H9 (cell line): Measurements from ENCODE around the gene PKN1. TPM values are rescaled to one million over a fixed set of nuclear protein-coding genes. Genes with fewer than 3 reads are reported as not detected.

Source experiments
- DNase-seq: peaks from one replicate; pipeline ENCODE4 v3.0.0-alpha.2; 2017
- H2AFZ ChIP-seq: one replicate; pipeline ENCODE4 v1.6.1; 2013; ENCODE audit warnings: mild to moderate bottlenecking, low read length, control low read depth, moderate library complexity
- H2AK5ac ChIP-seq: 2 replicates; pipeline ENCODE4 v1.6.1; 2013; ENCODE audit warnings: low read length, control low read depth, mixed read lengths; ENCODE audit not compliant: insufficient read length
- H2BK120ac ChIP-seq: one replicate; pipeline ENCODE4 v1.6.1; 2013; ENCODE audit warnings: low read depth, mild to moderate bottlenecking, low read length, control low read depth, inconsistent platforms; ENCODE audit not compliant: poor library complexity, severe bottlenecking
- H2BK12ac ChIP-seq: 2 replicates; pipeline ENCODE4 v1.6.1; 2013; ENCODE audit warnings: low read length, control low read depth, mixed read lengths, low read depth; ENCODE audit not compliant: insufficient read length
- H2BK15ac ChIP-seq: 2 replicates; pipeline ENCODE4 v1.6.1; 2013; ENCODE audit warnings: low read depth, low read length, control low read depth
- H2BK20ac ChIP-seq: one replicate; pipeline ENCODE4 v1.6.1; 2013; ENCODE audit warnings: low read depth, mild to moderate bottlenecking, low read length, control low read depth, inconsistent platforms; ENCODE audit not compliant: poor library complexity, severe bottlenecking
- H2BK5ac ChIP-seq: 2 replicates; pipeline ENCODE4 v1.6.1; 2013; ENCODE audit warnings: low read length, control low read depth, mixed read lengths; ENCODE audit not compliant: insufficient read length
- H3K14ac ChIP-seq: 2 replicates; pipeline ENCODE4 v1.6.1; 2013; ENCODE audit warnings: low read length, control low read depth; ENCODE audit not compliant: insufficient read depth
- H3K18ac ChIP-seq: 2 replicates; pipeline ENCODE4 v1.6.1; 2013; ENCODE audit warnings: low read depth, mild to moderate bottlenecking, mixed read lengths, low read length, control low read depth; ENCODE audit not compliant: insufficient read length
- H3K23ac ChIP-seq: 2 replicates; pipeline ENCODE4 v1.6.1; 2013; ENCODE audit warnings: low read length, control low read depth, mixed read lengths, low read depth; ENCODE audit not compliant: insufficient read length
- H3K23me2 ChIP-seq: 2 replicates; pipeline ENCODE4 v1.6.1; 2013; ENCODE audit warnings: low read depth, mild to moderate bottlenecking, mixed read lengths, low read length, control low read depth; ENCODE audit not compliant: insufficient read length, poor library complexity, severe bottlenecking
- H3K27ac ChIP-seq: 2 replicates; pipeline ENCODE4 v1.5.1; 2013; ENCODE audit warnings: low read length, control low read depth, mixed read lengths, low read depth; ENCODE audit not compliant: insufficient read length
- H3K27me3 ChIP-seq: 2 replicates; pipeline ENCODE4 v1.6.1; 2013; ENCODE audit warnings: low read length, control low read depth, inconsistent platforms; ENCODE audit not compliant: insufficient read depth
- H3K4ac ChIP-seq: 2 replicates; pipeline ENCODE4 v1.6.1; 2013; ENCODE audit warnings: low read depth, mild to moderate bottlenecking, control low read depth, inconsistent platforms, low read length, moderate library complexity
- H3K4me1 ChIP-seq: 2 replicates; pipeline ENCODE4 v1.6.1; 2013; ENCODE audit warnings: low read length, control low read depth, inconsistent platforms; ENCODE audit not compliant: insufficient read depth
- H3K4me2 ChIP-seq: 2 replicates; pipeline ENCODE4 v1.6.1; 2013; ENCODE audit warnings: low read length, control low read depth, mixed read lengths; ENCODE audit not compliant: insufficient read length, insufficient read depth
- H3K56ac ChIP-seq: 2 replicates; pipeline ENCODE4 v1.6.1; 2013; ENCODE audit warnings: low read depth, mild to moderate bottlenecking, mixed read lengths, low read length, control low read depth; ENCODE audit not compliant: insufficient read length
- H3K79me1 ChIP-seq: 2 replicates; pipeline ENCODE4 v1.6.1; 2013; ENCODE audit warnings: low read depth, mild to moderate bottlenecking, moderate library complexity, low read length, control low read depth, inconsistent platforms; ENCODE audit not compliant: insufficient read depth, poor library complexity, severe bottlenecking
- H3K79me2 ChIP-seq: 2 replicates; pipeline ENCODE4 v1.6.1; 2013; ENCODE audit warnings: low read length, control low read depth, inconsistent platforms; ENCODE audit not compliant: insufficient read depth
- H3K9ac ChIP-seq: 2 replicates; pipeline ENCODE4 v1.6.1; 2013; ENCODE audit warnings: low read length, control low read depth, mixed read lengths; ENCODE audit not compliant: insufficient read length; ENCODE audit errors: extremely low read depth
- H3K9me3 ChIP-seq: one replicate; pipeline ENCODE4 v1.6.1; 2013; ENCODE audit warnings: low read depth, low read length, inconsistent platforms; ENCODE audit not compliant: control insufficient read depth
- H3T11ph ChIP-seq: one replicate; pipeline ENCODE4 v1.6.1; 2013; ENCODE audit warnings: mild to moderate bottlenecking, low read length, control low read depth, inconsistent platforms
- H4K20me1 ChIP-seq: one replicate; pipeline ENCODE4 v1.6.1; 2013; ENCODE audit not compliant: control insufficient read depth, insufficient read length, insufficient read depth
- H4K5ac ChIP-seq: 2 replicates; pipeline ENCODE4 v1.6.1; 2013; ENCODE audit warnings: low read depth, mild to moderate bottlenecking, mixed read lengths, low read length, control low read depth; ENCODE audit not compliant: insufficient read length
- H4K8ac ChIP-seq: replicated peaks from 2 replicates; pipeline ENCODE4 v1.6.1; 2013; ENCODE audit warnings: low read length, control low read depth, mixed read lengths, low read depth; ENCODE audit not compliant: insufficient read length
- H4K91ac ChIP-seq: 2 replicates; pipeline ENCODE4 v1.6.1; 2013; ENCODE audit warnings: low read depth, mild to moderate bottlenecking, moderate library complexity, mixed read lengths, low read length, control low read depth; ENCODE audit not compliant: insufficient read length
- H3K27ac Mint-ChIP-seq, 3 experiments: 2 replicates in 2 of 3; 3 replicates in 1 of 3; pipeline ENCODE4 v1.8.0; 2020 to 2021; ENCODE audit warnings: mixed read lengths in 3 of 3, mild to moderate bottlenecking in 1 of 3, moderate library complexity in 1 of 3
- H3K27me3 Mint-ChIP-seq: 2 replicates; pipeline ENCODE4 v1.8.0; 2021; ENCODE audit warnings: low read depth, mild to moderate bottlenecking, moderate library complexity, mixed read lengths
- H3K36me3 Mint-ChIP-seq, 3 experiments: 2 replicates in 2 of 3; 3 replicates in 1 of 3; pipeline ENCODE4 v1.8.0; 2020 to 2021; ENCODE audit warnings: low read depth in 3 of 3, mixed read lengths in 3 of 3; ENCODE audit not compliant: insufficient read depth in 1 of 3
- H3K4me1 Mint-ChIP-seq, 2 experiments: 2 replicates each; pipeline ENCODE4 v1.8.0; 2020; ENCODE audit warnings: mixed read lengths in 2 of 2
- H3K4me3 Mint-ChIP-seq, 2 experiments: 2 replicates in 1 of 2; 3 replicates in 1 of 2; pipeline ENCODE4 v1.8.0; 2020 to 2021; ENCODE audit warnings: mild to moderate bottlenecking in 2 of 2, mixed read lengths in 2 of 2, moderate library complexity in 1 of 2
- H3K9me3 Mint-ChIP-seq, 2 experiments: 2 replicates in 1 of 2; 3 replicates in 1 of 2; pipeline ENCODE4 v1.8.0; 2020; ENCODE audit warnings: mild to moderate bottlenecking in 2 of 2, mixed read lengths in 2 of 2, moderate library complexity in 1 of 2
- CTCF ChIP-seq: fragments of 200-600 bp; sonication (generic); conservative IDR thresholded peaks from 3 replicates; pipeline ENCODE4 v1.8.0; 2021; ENCODE audit warnings: antibody characterized with exemption, mild to moderate bottlenecking
- WGBS: extraction: QIAGEN DNeasy Blood & Tissue Kit; methylation state at CpG from one replicate; pipeline ENCODE4 v1.1.7; 2013; ENCODE audit warnings: missing lambda C conversion rate, low lambda C conversion rate, mixed read lengths; ENCODE audit not compliant: insufficient read length; ENCODE audit errors: extremely low coverage; 5-methylcytosine and 5-hydroxymethylcytosine counted together
- total RNA-seq: library from RNA; stranded (reverse); gene quantifications from 2 replicates; pipeline ENCODE4 v1.2.1, GENCODE V29; 2021

The PKN1 gene
- total RNA-seq, 1 experiment from 2014 or later = 159 TPM

- Histone ChIP-seq H3K23me2 (peaks cover 3% of the 10 kb centered on the region), H4K8ac (no peak overlapping the region), H3K4me1 (no peaks in the 10 kb centered on the region; the same call in 1 of the 2 replicates), H3K27me3 (no peaks in the 10 kb centered on the region), H3K27ac (no peak overlapping the region), H4K5ac (no peak overlapping the region), H3K79me2 (no peaks in the 10 kb centered on the region), H3K79me1 (no peaks in the 10 kb centered on the region), H2BK5ac (no peak overlapping the region), H3K56ac (no peak overlapping the region), H2AFZ (no peak overlapping the region), H3K9me3 (no peaks in the 10 kb centered on the region), H2AK5ac (no peak overlapping the region), H4K91ac (no peak overlapping the region), H3K14ac (no peak overlapping the region), H3K4me2 (no peak overlapping the region), H3K4ac (no peak overlapping the region), H4K20me1 (no peaks in the 10 kb centered on the region), H2BK12ac (no peak overlapping the region), H2BK15ac (no peak overlapping the region), H3T11ph (no peak overlapping the region), H3K23ac (no peak overlapping the region), H3K18ac (no peak overlapping the region), H2BK20ac (no peak overlapping the region), H3K9ac (no peak overlapping the region), H2BK120ac (no peak overlapping the region)
- Mint-ChIP-seq H3K4me1 (peaks cover 14 to 29% of the 10 kb centered on the region in 2 experiments), H3K27ac (no peak overlapping the region), H3K9me3 (no peaks in the 10 kb centered on the region; a peak in 1 of 5 replicates), H3K27me3 (no peaks in the 10 kb centered on the region), H3K4me3 (no peak overlapping the region; a peak in 1 of 5 replicates), H3K36me3 (peaks cover 10 to 38% (median 23%) of the 10 kb centered on the region in 3 experiments; a peak in 6 of 7 replicates)
- WGBS = no CpG with 5 or more reads among the region's 14 CpGs
- no peak for DNase-seq
- no peak for TF ChIP-seq CTCF
Measured at GRCh38 chr19:14479309-14479974, 46.3 kb downstream of the PKN1 start.
